HG02571 (cell line): Measurements from ENCODE around the gene TOMM7.
A peak's percentile ranks its signal among the peaks of the same experiment; 100 is the strongest.
"Not testable (repeated sequence)": the region's sequence is repeated elsewhere in the genome, so short reads cannot be mapped to it uniquely, and the experiment has no call there.

Source experiments
- ATAC-seq: cut with Tn5 transposase; IDR thresholded peaks from one replicate; pipeline ENCODE4 v1.9.1; 2021; ENCODE audit warnings: mild to moderate bottlenecking, moderate library complexity; ENCODE audit not compliant: unreplicated experiment

Gene TOMM7

GRCh38 chr7:22790640-22791039, 32.0 kb downstream of the TOMM7 start:
- ATAC-seq, result not testable (repeated sequence)

GRCh38 chr7:22787951-22788350, 34.7 kb downstream of the TOMM7 start:
- ATAC-seq, result no peak

GRCh38 chr7:22786290-22786932, 36.2 kb downstream of the TOMM7 start:
- no peak for ATAC-seq

GRCh38 chr7:22784346-22784745, 38.3 kb downstream of the TOMM7 start:
- no peak for ATAC-seq

GRCh38 chr7:22783421-22783820, 39.2 kb downstream of the TOMM7 start:
- ATAC-seq, result no peak

- peak; percentile 84 for ATAC-seq
These were observed 39.9 kb downstream of the TOMM7 start for GRCh38 chr7:22782616-22783232.

GRCh38 chr7:22781230-22781711, 41.4 kb downstream of the TOMM7 start:
- ATAC-seq, result no peak

- not testable (repeated sequence) for ATAC-seq
These were observed 42.8 kb downstream of the TOMM7 start for GRCh38 chr7:22779730-22780323.

- no peak for ATAC-seq
These were observed 45.7 kb downstream of the TOMM7 start for GRCh38 chr7:22776964-22777363.

GRCh38 chr7:22772885-22773284, 49.8 kb downstream of the TOMM7 start:
- ATAC-seq, result no peak

GRCh38 chr7:22771872-22772228, 50.8 kb downstream of the TOMM7 start:
- no peak for ATAC-seq

GRCh38 chr7:22771194-22771871, 51.3 kb downstream of the TOMM7 start:
- no peak for ATAC-seq

GRCh38 chr7:22765609-22766008, 57.0 kb downstream of the TOMM7 start:
- ATAC-seq, result no peak
